ENCODE measurements around the gene FKBP11. TPM values are rescaled to one million over a fixed set of nuclear protein-coding genes. Genes with fewer than 3 reads are reported as not detected.

FKBP11 gene
- total RNA-seq, 1 donor from 2014 or later, result 18.2 TPM

DNA sequence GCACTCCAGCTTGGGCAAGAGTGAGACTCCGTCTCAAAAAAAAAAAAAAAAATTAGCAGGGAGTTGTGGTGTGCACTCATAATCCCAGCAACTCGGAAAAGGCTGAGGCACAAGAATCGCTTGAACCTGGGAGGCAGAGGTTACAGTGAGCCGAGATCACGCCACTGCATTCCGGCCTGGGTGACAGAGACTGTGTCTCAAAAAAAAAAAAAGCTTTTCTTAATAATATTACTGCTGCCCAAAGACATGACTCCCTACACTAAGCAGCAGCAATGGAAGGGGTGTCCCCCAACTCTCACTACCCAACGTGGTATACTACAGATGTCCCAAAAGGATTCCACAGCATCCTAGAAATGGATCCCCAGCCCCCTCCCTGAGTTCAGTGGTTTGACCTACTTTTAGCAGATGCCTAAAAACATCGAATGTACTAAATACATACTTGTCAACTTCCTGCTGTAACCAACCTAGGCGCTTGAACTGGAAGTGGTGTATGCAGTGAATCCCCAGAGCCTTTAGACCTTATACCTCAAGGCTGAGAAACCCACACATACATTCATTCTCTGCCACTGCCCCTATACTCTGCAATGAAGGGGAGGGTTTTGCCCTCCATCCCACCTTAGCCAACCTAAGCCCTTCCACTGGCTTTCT lies 8.5 kb upstream of the FKBP11 start:
- Histone ChIP-seq H3K27me3 (no peaks in the 10 kb centered on the region), H3K4me3 (no peak overlapping the region), H3K27ac (no peak overlapping the region), H2AFZ (replicated peaks) (no peak overlapping the region), H3K9ac (no peak overlapping the region), H3K4me2 (no peak overlapping the region), H3K4me1 (no peaks in the 10 kb centered on the region), H3K9me3 (ENCODE audit: low read depth) (no peaks in the 10 kb centered on the region), H3F3A (ENCODE audit: low read depth) (peaks cover 19% of the 10 kb centered on the region), H4K20me1 (ENCODE audit: low read depth) (peaks cover 55% of the 10 kb centered on the region), H3K36me3 (peaks cover 5% of the 10 kb centered on the region), H3K79me2 (ENCODE audit: low read depth) (peaks cover 8% of the 10 kb centered on the region)
- Mint-ChIP-seq H3K4me3 (no peak overlapping the region), H3K36me3 (peaks cover 33% of the 10 kb centered on the region), H3K9me3 (no peaks in the 10 kb centered on the region), H3K4me1 (no peaks in the 10 kb centered on the region), H3K27ac (no peak overlapping the region), H3K27me3 (ENCODE audit: insufficient read depth, low read depth) (no peaks in the 10 kb centered on the region)
- no peak for TF ChIP-seq EZH2 (IDR thresholded peaks at IDR 0.05)
- TF ChIP-seq EZH2phosphoT487 (IDR thresholded peaks at IDR 0.05), result no peak
- TF ChIP-seq, protein P1, sequence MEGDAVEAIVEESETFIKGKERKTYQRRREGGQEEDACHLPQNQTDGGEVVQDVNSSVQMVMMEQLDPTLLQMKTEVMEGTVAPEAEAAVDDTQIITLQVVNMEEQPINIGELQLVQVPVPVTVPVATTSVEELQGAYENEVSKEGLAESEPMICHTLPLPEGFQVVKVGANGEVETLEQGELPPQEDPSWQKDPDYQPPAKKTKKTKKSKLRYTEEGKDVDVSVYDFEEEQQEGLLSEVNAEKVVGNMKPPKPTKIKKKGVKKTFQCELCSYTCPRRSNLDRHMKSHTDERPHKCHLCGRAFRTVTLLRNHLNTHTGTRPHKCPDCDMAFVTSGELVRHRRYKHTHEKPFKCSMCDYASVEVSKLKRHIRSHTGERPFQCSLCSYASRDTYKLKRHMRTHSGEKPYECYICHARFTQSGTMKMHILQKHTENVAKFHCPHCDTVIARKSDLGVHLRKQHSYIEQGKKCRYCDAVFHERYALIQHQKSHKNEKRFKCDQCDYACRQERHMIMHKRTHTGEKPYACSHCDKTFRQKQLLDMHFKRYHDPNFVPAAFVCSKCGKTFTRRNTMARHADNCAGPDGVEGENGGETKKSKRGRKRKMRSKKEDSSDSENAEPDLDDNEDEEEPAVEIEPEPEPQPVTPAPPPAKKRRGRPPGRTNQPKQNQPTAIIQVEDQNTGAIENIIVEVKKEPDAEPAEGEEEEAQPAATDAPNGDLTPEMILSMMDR (IDR thresholded peaks at IDR 0.05), result no peak
- DNase-seq (ENCODE audit: low spot score), result no peak

DNA sequence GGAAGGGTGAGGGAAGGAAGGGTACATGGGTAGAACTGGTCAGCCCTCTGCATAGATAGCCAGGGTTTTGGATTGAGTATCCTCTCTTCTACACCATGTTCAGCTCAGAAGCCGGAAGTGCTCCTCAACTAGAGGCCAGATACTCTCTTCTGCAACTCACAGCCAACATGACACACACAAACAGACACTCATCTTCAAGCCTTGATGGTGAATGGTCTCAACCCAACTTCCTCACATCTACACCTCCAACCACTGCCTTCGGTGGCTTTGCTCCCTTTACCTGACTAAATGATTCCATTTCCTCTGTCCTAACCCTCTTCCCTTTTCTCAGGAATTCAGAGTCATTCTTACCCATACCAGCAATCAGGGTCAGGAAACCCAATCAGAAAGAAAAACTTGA lies 7.6 kb upstream of the FKBP11 start:
- Histone ChIP-seq H2AFZ (replicated peaks) (no peak overlapping the region), H3K4me3 (no peak overlapping the region), H3F3A (ENCODE audit: low read depth) (peaks cover 18% of the 10 kb centered on the region), H3K27me3 (no peaks in the 10 kb centered on the region), H3K9ac (no peak overlapping the region), H3K9me3 (ENCODE audit: low read depth) (no peaks in the 10 kb centered on the region), H3K36me3 (peaks cover 5% of the 10 kb centered on the region), H3K27ac (no peak overlapping the region), H4K20me1 (ENCODE audit: low read depth) (peaks cover 53% of the 10 kb centered on the region), H3K4me2 (no peak overlapping the region), H3K79me2 (ENCODE audit: low read depth) (peaks cover 8% of the 10 kb centered on the region), H3K4me1 (no peaks in the 10 kb centered on the region)
- no peak overlapping the region for H3K27ac Mint-ChIP-seq
- no peaks in the 10 kb centered on the region for H3K27me3 Mint-ChIP-seq (ENCODE audit: insufficient read depth, low read depth)
- no peaks in the 10 kb centered on the region for H3K9me3 Mint-ChIP-seq
- H3K4me3 Mint-ChIP-seq, result no peak overlapping the region
- no peak for DNase-seq (ENCODE audit: low spot score)
- H3K36me3 Mint-ChIP-seq, result peaks cover 33% of the 10 kb centered on the region
- H3K4me1 Mint-ChIP-seq, result no peaks in the 10 kb centered on the region
- TF ChIP-seq EZH2 (IDR thresholded peaks at IDR 0.05) (no peak), EZH2phosphoT487 (IDR thresholded peaks at IDR 0.05) (no peak)
- TF ChIP-seq, protein P1 (IDR thresholded peaks at IDR 0.05), result no peak

DNA sequence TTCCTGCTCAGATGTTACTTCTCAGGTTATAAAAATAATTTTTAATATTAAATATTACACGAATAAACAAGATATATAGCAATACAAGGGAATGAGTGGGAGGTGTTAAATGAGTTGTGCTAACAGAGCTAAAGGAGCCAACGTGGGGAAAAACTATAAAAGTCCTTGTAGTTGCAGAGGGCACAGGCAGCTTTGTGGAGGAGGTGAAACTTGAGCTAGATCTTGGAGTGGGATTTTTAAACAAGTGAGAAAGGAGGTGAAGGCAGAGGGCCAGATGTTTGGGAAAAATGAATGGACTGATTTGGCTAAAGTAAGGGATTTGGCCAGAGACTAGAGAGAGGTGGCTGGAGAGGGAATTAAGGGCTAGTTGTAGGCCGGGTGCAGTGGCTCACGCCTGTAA lies 5.2 kb upstream of the FKBP11 start:
- Mint-ChIP-seq H3K36me3 (peaks cover 38% of the 10 kb centered on the region), H3K27me3 (ENCODE audit: insufficient read depth, low read depth) (no peaks in the 10 kb centered on the region), H3K4me1 (no peaks in the 10 kb centered on the region), H3K4me3 (no peak overlapping the region), H3K9me3 (no peaks in the 10 kb centered on the region), H3K27ac (no peak overlapping the region)
- DNase-seq (ENCODE audit: low spot score), result no peak
- H3K4me1 ChIP-seq, result no peaks in the 10 kb centered on the region
- no peaks in the 10 kb centered on the region for H3K79me2 ChIP-seq (ENCODE audit: low read depth)
- no peaks in the 10 kb centered on the region for H3K9me3 ChIP-seq (ENCODE audit: low read depth)
- H3K27me3 ChIP-seq, result no peaks in the 10 kb centered on the region
- H3K4me3 ChIP-seq, result no peak overlapping the region
- peaks cover 26% of the 10 kb centered on the region for H3F3A ChIP-seq (ENCODE audit: low read depth)
- H3K9ac ChIP-seq, result no peak overlapping the region
- no peak overlapping the region for H3K4me2 ChIP-seq
- peaks cover 5% of the 10 kb centered on the region for H3K36me3 ChIP-seq
- H3K27ac ChIP-seq, result no peak overlapping the region
- TF ChIP-seq, protein P1 (IDR thresholded peaks at IDR 0.05), result no peak
- TF ChIP-seq EZH2phosphoT487 (IDR thresholded peaks at IDR 0.05) (no peak), EZH2 (IDR thresholded peaks at IDR 0.05) (no peak)
- no peak overlapping the region for H2AFZ ChIP-seq (replicated peaks)
- H4K20me1 ChIP-seq (ENCODE audit: low read depth), result peaks cover 51% of the 10 kb centered on the region
